Kidney (tissue), 22 donors: Measurements from ENCODE around the gene NELFE. TPM values are rescaled to one million over a fixed set of nuclear protein-coding genes. Genes with fewer than 3 reads are reported as not detected.
A peak's percentile ranks its signal among the peaks of the same experiment; 100 is the strongest.
"Not testable (repeated sequence)": the region's sequence is repeated elsewhere in the genome, so short reads cannot be mapped to it uniquely, and the experiment has no call there.

Source experiments
- DNase-seq, 5 donors: peaks; one replicate each; pipeline ENCODE4 v3.0.0-alpha.2; 2013 to 2020
- FAIRE-seq: peaks from 2 replicates; lab custom pipeline; 2012; peaks lifted over from hg19 to GRCh38; lab: Jason Lieb, UNC
- H3K27ac ChIP-seq, 2 donors: one replicate each; pipeline ENCODE4 v1.7.0; 2013; ENCODE audit warnings: low read depth in 2 of 2, low read length in 2 of 2, inconsistent platforms in 1 of 2
- H3K27me3 ChIP-seq: one replicate; pipeline ENCODE4 v1.7.1; 2013; ENCODE audit warnings: low read length, inconsistent platforms; ENCODE audit not compliant: control insufficient read depth, insufficient read depth
- H3K36me3 ChIP-seq, 3 donors: one replicate each; pipeline versions ENCODE4 v1.7.0 to v1.7.1; 2013; ENCODE audit warnings: low read length in 3 of 3, control low read depth in 1 of 3, inconsistent platforms in 1 of 3; ENCODE audit not compliant: insufficient read depth in 3 of 3, control insufficient read depth in 2 of 3
- H3K4me1 ChIP-seq, 3 donors: one replicate each; pipeline versions ENCODE4 v1.7.0 to v1.7.1; 2013; ENCODE audit warnings: low read length in 3 of 3, inconsistent platforms in 1 of 3, low read depth in 1 of 3; ENCODE audit not compliant: control insufficient read depth in 2 of 3, insufficient read depth in 2 of 3
- H3K4me3 ChIP-seq, 3 donors: one replicate each; pipeline versions ENCODE4 v1.7.0 to v1.8.1; 2013; ENCODE audit warnings: low read length in 3 of 3, control low read depth in 1 of 3, inconsistent platforms in 1 of 3
- H3K9ac ChIP-seq, 3 donors: one replicate each; pipeline versions ENCODE4 v1.7.0 to v1.7.1; 2013; ENCODE audit warnings: low read length in 3 of 3, control low read depth in 1 of 3, inconsistent platforms in 1 of 3
- H3K9me3 ChIP-seq, 3 donors: one replicate each; pipeline versions ENCODE4 v1.7.0 to v1.7.1; 2013; ENCODE audit warnings: low read length in 3 of 3, control low read depth in 1 of 3, inconsistent platforms in 1 of 3; ENCODE audit not compliant: control insufficient read depth in 2 of 3, insufficient read depth in 1 of 3
- intact Hi-C: fragments of 100-400 bp; cut with DNase I; formaldehyde crosslinking; loops from one replicate; pipeline ENCODE4 v1.11.1; 2022
- long read RNA-seq, 10 donors: library from polyadenylated mRNA in 1 of 10; unstranded in 1 of 10; transcript quantifications; one replicate each; pipeline ENCODE4 v2.0.0 and lab custom pipeline, GENCODE V29; 2021 to 2026
- polyA plus RNA-seq: library from polyadenylated mRNA; stranded (reverse); fragments of 350-450 nt; fragmentation: Illumina TruSeq; extraction: RNeasy Lipid Tissue Mini Kit (QIAGEN cat#74804); gene quantifications from one replicate; pipeline ENCODE4 v1.2.3, GENCODE V29; 2014; ENCODE audit warnings: low read depth, low replicate concordance; ENCODE audit not compliant: insufficient read depth
- total RNA-seq: library from RNA; stranded (reverse); fragmentation: NEBNext Ultra II Directional; extraction: Animal tissue kit (Norgen Biotek cat#: 25700); gene quantifications from one replicate; pipeline ENCODE4 v1.2.1, GENCODE V29; 2021
- TF ChIP-seq, protein P1 (sequence below): IDR thresholded peaks from 3 replicates; pipeline ENCODE4 v1.5.1; 2012; ENCODE audit warnings: mild to moderate bottlenecking, moderate library complexity, borderline replicate concordance; ENCODE audit not compliant: insufficient read depth; ENCODE audit errors: extremely low read depth
- donor health status: control.
- donor health status: control.
- donor health status: control.
- donor health status: control.
- donor health status: control.
- donor health status: DM: yes; HTN: yes; CAD: no.
- donor health status: Normal renal cell carcinoma (clear cell type).

NELFE gene
- total RNA-seq (62.0 TPM), polyA plus RNA-seq (83.0 TPM)
- long read RNA-seq, donor 1, transcript NELFE-202 (11 exons, 1,584 nt), result major isoform, 24 of 40 reads
- long read RNA-seq, donor 1, partial matches to known transcripts, result 15 of 40 reads
- long read RNA-seq, donor 1, other reads (novel, unspliced or antisense), result 0 of 40 reads
- long read RNA-seq, donor 2, transcript NELFE-202 (11 exons, 1,584 nt), result major isoform, 24 of 25 reads
- long read RNA-seq, donor 2, partial matches to known transcripts, result 0 of 25 reads
- long read RNA-seq, donor 2, other reads (novel, unspliced or antisense), result 0 of 25 reads
- long read RNA-seq, donor 3, transcript NELFE-202 (11 exons, 1,584 nt), result major isoform, 23 of 35 reads
- long read RNA-seq, donor 3, partial matches to known transcripts, result 5 of 35 reads
- long read RNA-seq, donor 3, other reads (novel, unspliced or antisense), result 6 of 35 reads
- long read RNA-seq, donor 4, transcript NELFE-202 (11 exons, 1,584 nt), result major isoform, 15 of 21 reads
- long read RNA-seq, donor 4, partial matches to known transcripts, result 0 of 21 reads
- long read RNA-seq, donor 4, other reads (novel, unspliced or antisense), result 5 of 21 reads
- long read RNA-seq, donor 5, partial matches to known transcripts, result 0 of 2 reads
- long read RNA-seq, donor 5, other reads (novel, unspliced or antisense), result 0 of 2 reads
- long read RNA-seq, donor 6, transcript NELFE-202 (11 exons, 1,584 nt), result major isoform, 34 of 52 reads
- long read RNA-seq, donor 6, partial matches to known transcripts, result 18 of 52 reads
- long read RNA-seq, donor 6, other reads (novel, unspliced or antisense), result 0 of 52 reads
- long read RNA-seq, donor 7, transcript NELFE-202 (11 exons, 1,584 nt), result major isoform, 46 of 68 reads
- long read RNA-seq, donor 7, partial matches to known transcripts, result 11 of 68 reads
- long read RNA-seq, donor 7, other reads (novel, unspliced or antisense), result 8 of 68 reads
- long read RNA-seq, donor 8, transcript NELFE-202 (11 exons, 1,584 nt), result major isoform, 16 of 22 reads
- long read RNA-seq, donor 8, partial matches to known transcripts, result 5 of 22 reads
- long read RNA-seq, donor 8, other reads (novel, unspliced or antisense), result 0 of 22 reads
- long read RNA-seq, donor 9, transcript NELFE-202 (11 exons, 1,584 nt), result major isoform, 8 of 9 reads
- long read RNA-seq, donor 9, partial matches to known transcripts, result 0 of 9 reads
- long read RNA-seq, donor 9, other reads (novel, unspliced or antisense), result 0 of 9 reads
- long read RNA-seq, donor 10, transcript NELFE-202 (11 exons, 1,584 nt), result major isoform, 13 of 21 reads
- long read RNA-seq, donor 10, partial matches to known transcripts, result 6 of 21 reads
- long read RNA-seq, donor 10, other reads (novel, unspliced or antisense), result 0 of 21 reads

GRCh38 chr6:31958741-31959739 is at the start of gene NELFE, which contains the start of gene SKIC2:
Gene NELFE, minus strand, starts transcription at chr6:31958971. Its CDS starts 525 bp downstream, at chr6:31958446.
Gene SKIC2, plus strand, starts transcription at chr6:31959175. Its CDS starts 18 bp downstream, at chr6:31959193.
- H3K27ac ChIP-seq, result peak within 1 kb of the TSS; percentile 87 to 89
- DNase-seq, result peak; percentile 99 to 100 (median 99)
- H3K36me3 ChIP-seq, result peaks cover 6 to 58% (median 39%) of the 10 kb centered on the region in 3 donors
- H3K4me1 ChIP-seq, result peaks cover 5 to 16% (median 13%) of the 10 kb centered on the region in 3 donors
- FAIRE-seq, result peak; percentile 88
- intact Hi-C loops, result no loop called here
- H3K4me3 ChIP-seq, result peak within 1 kb of the TSS; percentile 96 to 99 (median 97)
- TF ChIP-seq, protein P1, sequence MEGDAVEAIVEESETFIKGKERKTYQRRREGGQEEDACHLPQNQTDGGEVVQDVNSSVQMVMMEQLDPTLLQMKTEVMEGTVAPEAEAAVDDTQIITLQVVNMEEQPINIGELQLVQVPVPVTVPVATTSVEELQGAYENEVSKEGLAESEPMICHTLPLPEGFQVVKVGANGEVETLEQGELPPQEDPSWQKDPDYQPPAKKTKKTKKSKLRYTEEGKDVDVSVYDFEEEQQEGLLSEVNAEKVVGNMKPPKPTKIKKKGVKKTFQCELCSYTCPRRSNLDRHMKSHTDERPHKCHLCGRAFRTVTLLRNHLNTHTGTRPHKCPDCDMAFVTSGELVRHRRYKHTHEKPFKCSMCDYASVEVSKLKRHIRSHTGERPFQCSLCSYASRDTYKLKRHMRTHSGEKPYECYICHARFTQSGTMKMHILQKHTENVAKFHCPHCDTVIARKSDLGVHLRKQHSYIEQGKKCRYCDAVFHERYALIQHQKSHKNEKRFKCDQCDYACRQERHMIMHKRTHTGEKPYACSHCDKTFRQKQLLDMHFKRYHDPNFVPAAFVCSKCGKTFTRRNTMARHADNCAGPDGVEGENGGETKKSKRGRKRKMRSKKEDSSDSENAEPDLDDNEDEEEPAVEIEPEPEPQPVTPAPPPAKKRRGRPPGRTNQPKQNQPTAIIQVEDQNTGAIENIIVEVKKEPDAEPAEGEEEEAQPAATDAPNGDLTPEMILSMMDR, result no peak
- H3K9ac ChIP-seq, result peak within 1 kb of the TSS; percentile 85 to 97 (median 96)
- no peaks in the 10 kb centered on the region for H3K27me3 ChIP-seq
- H3K9me3 ChIP-seq, result no peaks in the 10 kb centered on the region

DNA sequence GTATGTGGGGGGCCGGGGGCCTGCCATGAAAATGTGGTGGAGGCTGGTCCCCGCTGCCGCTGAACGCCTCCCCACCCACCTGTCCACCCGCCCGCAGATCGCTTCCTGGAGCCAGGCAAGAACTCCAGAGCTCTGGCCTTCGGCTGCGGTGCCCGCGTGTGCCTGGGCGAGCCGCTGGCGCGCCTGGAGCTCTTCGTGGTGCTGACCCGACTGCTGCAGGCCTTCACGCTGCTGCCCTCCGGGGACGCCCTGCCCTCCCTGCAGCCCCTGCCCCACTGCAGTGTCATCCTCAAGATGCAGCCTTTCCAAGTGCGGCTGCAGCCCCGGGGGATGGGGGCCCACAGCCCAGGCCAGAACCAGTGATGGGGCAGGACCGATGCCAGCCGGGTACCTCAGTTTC is 49.3 kb upstream of the NELFE start:
- H3K4me3 ChIP-seq, H3K36me3 ChIP-seq, H3K9ac ChIP-seq, H3K9me3 ChIP-seq, intact Hi-C loops, DNase-seq, H3K4me1 ChIP-seq, H3K27me3 ChIP-seq, FAIRE-seq, H3K27ac ChIP-seq: not testable (repeated sequence)

DNA sequence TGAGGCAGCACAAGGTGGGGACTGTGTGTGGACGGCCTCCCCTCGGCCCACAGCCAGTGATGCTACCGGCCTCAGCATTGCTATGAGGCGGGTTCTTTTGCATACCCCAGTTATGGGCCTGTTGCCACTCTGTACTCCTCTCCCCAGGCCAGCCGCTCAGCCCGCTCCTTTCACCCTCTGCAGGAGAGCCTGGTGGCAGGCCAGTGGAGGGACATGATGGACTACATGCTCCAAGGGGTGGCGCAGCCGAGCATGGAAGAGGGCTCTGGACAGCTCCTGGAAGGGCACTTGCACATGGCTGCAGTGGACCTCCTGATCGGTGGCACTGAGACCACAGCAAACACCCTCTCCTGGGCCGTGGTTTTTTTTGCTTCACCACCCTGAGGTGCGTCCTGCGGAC is 48.3 kb upstream of the NELFE start:
- H3K27me3 ChIP-seq, H3K4me3 ChIP-seq, H3K9ac ChIP-seq, H3K9me3 ChIP-seq, H3K36me3 ChIP-seq, H3K27ac ChIP-seq, FAIRE-seq, H3K4me1 ChIP-seq, intact Hi-C loops, DNase-seq: not testable (repeated sequence)

- intact Hi-C loops, H3K9ac ChIP-seq, H3K9me3 ChIP-seq, H3K27me3 ChIP-seq, H3K36me3 ChIP-seq, DNase-seq, H3K27ac ChIP-seq, H3K4me3 ChIP-seq, FAIRE-seq, H3K4me1 ChIP-seq: not testable (repeated sequence)
Observed at GRCh38 chr6:32005991-32006529, 47.3 kb upstream of the NELFE start.

DNA sequence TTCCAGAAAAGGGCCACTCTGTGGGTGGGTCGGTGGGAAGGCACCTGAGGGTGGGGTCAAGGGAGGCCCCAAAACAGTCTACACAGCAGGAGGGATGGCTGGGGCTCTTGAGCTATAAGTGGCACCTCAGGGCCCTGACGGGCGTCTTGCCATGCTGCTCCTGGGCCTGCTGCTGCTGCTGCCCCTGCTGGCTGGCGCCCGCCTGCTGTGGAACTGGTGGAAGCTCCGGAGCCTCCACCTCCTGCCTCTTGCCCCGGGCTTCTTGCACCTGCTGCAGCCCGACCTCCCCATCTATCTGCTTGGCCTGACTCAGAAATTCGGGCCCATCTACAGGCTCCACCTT is 46.7 kb upstream of the NELFE start:
- H3K9ac ChIP-seq, FAIRE-seq, H3K4me3 ChIP-seq, H3K36me3 ChIP-seq, intact Hi-C loops, H3K4me1 ChIP-seq, DNase-seq, H3K9me3 ChIP-seq, H3K27me3 ChIP-seq, H3K27ac ChIP-seq: not testable (repeated sequence)
